GM10847 (cell line): ENCODE measurements around the gene CLIP4.

Source experiments
- POLR2A ChIP-seq: IDR thresholded peaks from 2 replicates; pipeline ENCODE4 v1.6.1; 2011; ENCODE audit not compliant: insufficient read length; ENCODE audit errors: extremely low read depth

Gene CLIP4

DNA sequence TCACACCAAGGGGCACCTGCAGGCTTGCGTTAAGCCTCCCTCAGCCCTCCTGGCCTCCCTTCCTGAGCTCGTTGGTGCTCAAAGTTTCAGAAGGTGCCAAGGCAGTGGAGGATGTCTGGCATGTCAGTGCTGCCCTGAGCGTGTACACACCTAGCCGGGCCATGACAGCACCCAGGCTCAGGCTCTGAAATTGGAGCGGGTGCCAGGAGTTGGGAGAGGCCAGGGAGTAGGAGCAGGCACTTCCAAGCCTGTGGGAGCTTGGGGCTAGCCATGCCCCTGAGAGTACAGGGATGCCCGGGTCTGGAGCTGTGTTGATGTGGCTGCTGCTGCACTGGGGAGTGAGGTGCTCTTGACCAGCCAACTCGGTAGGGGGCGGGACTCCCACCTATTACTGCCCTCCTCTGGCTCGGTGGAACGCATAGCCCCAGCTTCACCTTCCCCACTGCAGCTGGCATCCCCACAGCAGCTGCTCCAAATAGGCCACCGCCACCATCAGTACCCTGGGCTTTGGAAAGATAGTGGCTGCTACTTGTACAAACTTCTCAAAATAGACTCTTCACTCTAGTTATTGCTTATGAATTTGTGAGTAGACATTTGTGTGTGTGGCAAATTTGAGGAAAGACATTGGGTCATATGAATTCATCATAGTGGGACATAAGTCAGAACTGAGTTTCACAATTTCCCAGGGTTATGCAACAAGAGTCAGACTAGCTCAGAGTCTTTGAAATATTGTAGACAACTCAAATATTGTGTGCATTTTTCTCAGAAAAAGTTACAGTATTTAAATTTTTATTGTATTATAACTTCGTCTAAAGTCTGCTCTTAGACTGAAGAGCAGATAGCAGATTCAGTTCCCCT lies 34.1 kb upstream of the CLIP4 start:
- TF ChIP-seq POLR2A = no peak

- TF ChIP-seq POLR2A = no peak
These were observed 32.3 kb upstream of the CLIP4 start for GRCh38 chr2:29082804-29083495.

DNA sequence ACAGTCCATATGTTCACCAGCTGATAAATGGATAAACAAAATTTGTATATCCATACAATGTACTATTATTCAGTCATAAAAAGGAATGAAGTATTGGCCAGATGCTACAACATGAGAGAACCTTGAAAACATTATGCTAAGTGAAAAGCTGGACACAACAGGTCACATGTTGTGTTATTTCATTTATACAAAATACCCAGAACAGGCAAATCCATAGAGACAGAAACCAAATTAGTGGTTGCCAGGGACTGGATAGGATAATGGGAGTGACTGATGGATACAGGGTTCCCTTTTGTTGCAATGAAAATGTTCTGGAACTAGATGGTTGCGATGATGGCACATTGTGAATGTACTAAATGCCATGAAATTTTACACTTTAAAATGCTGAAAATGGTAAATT lies 30.7 kb upstream of the CLIP4 start:
- no peak for TF ChIP-seq POLR2A

GRCh38 chr2:29096969-29097368 lies 18.2 kb upstream of the CLIP4 start:
- TF ChIP-seq POLR2A = no peak

- no peak for TF ChIP-seq POLR2A
These were observed 17.6 kb upstream of the CLIP4 start for GRCh38 chr2:29097569-29097968.

GRCh38 chr2:29100564-29100963 lies 14.7 kb upstream of the CLIP4 start:
- no peak for TF ChIP-seq POLR2A

- no peak for TF ChIP-seq POLR2A
These were observed 10.5 kb upstream of the CLIP4 start for GRCh38 chr2:29104688-29105087.

DNA sequence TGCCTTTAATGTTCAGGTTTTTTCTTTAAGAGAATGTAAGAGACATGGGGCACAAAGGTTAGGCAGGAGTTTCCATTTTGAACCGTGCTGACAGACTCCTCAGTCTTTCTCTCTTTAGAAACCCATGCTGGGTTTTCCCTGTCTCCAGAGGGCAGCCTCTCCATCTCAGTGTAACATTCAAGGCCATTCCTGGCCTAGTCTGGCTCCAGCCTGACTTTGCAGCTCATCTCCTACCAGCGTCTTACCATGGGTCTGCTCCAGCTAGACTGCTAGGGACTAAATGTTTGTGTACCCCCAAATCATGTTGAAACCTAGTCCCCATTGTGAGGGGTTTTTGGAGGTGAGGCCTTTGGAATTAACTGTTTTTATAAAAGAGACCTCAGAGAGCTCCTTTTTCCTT lies 9.8 kb upstream of the CLIP4 start:
- TF ChIP-seq POLR2A = no peak

DNA sequence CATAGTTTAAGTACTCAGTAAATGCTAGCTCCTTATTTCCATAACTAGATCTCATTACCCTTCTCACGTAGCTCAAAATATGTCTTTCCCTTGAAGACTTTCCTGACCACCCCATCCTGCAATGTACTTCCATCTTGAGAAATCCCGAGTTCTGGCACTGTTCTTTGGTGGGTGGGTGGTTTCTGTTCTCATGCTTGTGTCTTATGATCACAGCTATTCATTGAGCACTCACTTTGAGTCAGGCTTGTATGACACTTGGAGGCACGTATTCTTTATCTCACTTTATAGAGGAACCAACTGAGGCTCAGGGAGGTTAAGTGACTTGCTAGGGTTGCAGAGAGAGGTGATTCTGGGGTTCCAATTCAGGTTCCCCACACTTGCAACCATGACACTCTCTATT lies 9.0 kb upstream of the CLIP4 start:
- TF ChIP-seq POLR2A = no peak

- TF ChIP-seq POLR2A = no peak
These were observed 8.2 kb upstream of the CLIP4 start for GRCh38 chr2:29106980-29107388.

GRCh38 chr2:29108225-29108624 lies 7.0 kb upstream of the CLIP4 start:
- no peak for TF ChIP-seq POLR2A

GRCh38 chr2:29109246-29109645 lies 6.0 kb upstream of the CLIP4 start:
- TF ChIP-seq POLR2A = no peak

DNA sequence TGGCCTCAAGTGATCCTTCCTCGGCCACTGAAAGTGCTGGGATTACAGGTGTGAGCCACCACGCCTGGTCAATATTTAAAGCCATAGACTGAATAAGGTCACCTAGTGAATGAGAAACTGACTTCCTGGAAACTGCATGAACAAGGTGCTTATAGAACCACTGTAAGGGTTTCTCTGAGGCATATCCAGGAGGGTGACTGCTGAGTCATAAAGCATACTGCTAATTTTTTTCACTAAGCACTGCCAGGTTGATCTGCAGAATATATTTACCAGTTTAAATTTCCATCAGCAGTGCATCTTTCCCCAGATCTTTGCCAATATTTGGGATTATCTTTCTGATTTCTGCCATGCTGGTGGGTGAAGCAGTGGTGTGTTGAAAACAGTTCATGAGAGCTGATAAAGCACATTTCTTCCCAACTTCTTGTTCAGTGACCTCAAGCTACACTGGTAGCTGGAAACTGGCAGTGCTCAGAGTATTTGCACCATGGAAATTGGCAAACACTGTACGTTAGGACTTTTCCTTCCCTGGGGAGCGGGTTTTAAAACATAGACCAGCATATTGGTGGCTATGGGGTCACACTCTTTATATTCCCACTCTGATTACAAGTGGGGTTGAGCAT lies 4.2 kb upstream of the CLIP4 start:
- no peak for TF ChIP-seq POLR2A

GRCh38 chr2:29112379-29112778 lies 2.8 kb upstream of the CLIP4 start:
- no peak for TF ChIP-seq POLR2A

- TF ChIP-seq POLR2A = no peak
These were observed 2.1 kb upstream of the CLIP4 start for GRCh38 chr2:29113027-29113686.
